K562 (cell line): ENCODE data around the gene QRFP.

Experiments used
- RAD21 ChIP-seq, 2 experiments: fragments of 250-450 bp in 1 of 2; fragments of 450-650 bp in 1 of 2; sonication (Bioruptor Pico) in 1 of 2; formaldehyde crosslinking in 1 of 2; IDR thresholded peaks in 1 of 2; conservative IDR thresholded peaks in 1 of 2; 2 replicates each; pipeline versions ENCODE4 v1.4.0 to v1.8.0; 2020 to 2022; ENCODE audit warnings: mild to moderate bottlenecking in 2 of 2, moderate library complexity in 1 of 2
- SP2 ChIP-seq: IDR thresholded peaks from 2 replicates; pipeline ENCODE4 v1.6.1; 2011; ENCODE audit warnings: mild to moderate bottlenecking, low read depth, low read length, moderate library complexity; ENCODE audit not compliant: poor library complexity, severe bottlenecking; ENCODE audit errors: extremely low read depth
- TF ChIP-seq, protein P1 (sequence below), 3 experiments: IDR thresholded peaks in 2 of 3; conservative IDR thresholded peaks in 1 of 3; 2 replicates each; pipeline ENCODE4 v1.5.1; 2011 to 2012; ENCODE audit warnings: low read length in 3 of 3, mild to moderate bottlenecking in 3 of 3, control low read depth in 2 of 3, improper control_type of control experiment in 1 of 3, inconsistent platforms in 1 of 3, low read depth in 1 of 3, mixed read lengths in 1 of 3, moderate library complexity in 1 of 3; ENCODE audit not compliant: insufficient read depth in 2 of 3

DNA sequence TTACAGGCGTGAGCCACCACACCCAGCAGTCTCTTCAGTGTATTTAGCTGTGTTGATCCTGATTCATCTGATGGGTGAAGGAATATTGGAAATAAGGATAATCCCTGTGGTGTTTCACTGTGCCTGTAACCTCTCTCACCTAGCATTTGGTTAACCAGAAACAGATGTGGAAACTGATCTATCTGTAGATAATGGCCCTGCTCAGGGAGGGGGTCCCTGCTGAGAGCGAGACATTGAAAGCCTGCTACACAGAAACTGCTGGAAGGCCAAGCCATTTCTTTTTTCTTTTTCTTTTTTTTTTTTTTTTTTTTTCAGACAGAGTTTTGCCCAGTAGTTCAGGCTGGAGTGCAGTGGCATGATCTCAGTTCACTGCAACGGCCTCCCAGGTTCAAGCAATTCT lies 28.4 kb downstream of the QRFP start:
- no peak for TF ChIP-seq RAD21 (CRISPR knock-in tag; conservative IDR thresholded peaks at IDR 0.05 in 1 of 2, IDR thresholded peaks at IDR 0.05 in 1 of 2)
- TF ChIP-seq, protein P1, sequence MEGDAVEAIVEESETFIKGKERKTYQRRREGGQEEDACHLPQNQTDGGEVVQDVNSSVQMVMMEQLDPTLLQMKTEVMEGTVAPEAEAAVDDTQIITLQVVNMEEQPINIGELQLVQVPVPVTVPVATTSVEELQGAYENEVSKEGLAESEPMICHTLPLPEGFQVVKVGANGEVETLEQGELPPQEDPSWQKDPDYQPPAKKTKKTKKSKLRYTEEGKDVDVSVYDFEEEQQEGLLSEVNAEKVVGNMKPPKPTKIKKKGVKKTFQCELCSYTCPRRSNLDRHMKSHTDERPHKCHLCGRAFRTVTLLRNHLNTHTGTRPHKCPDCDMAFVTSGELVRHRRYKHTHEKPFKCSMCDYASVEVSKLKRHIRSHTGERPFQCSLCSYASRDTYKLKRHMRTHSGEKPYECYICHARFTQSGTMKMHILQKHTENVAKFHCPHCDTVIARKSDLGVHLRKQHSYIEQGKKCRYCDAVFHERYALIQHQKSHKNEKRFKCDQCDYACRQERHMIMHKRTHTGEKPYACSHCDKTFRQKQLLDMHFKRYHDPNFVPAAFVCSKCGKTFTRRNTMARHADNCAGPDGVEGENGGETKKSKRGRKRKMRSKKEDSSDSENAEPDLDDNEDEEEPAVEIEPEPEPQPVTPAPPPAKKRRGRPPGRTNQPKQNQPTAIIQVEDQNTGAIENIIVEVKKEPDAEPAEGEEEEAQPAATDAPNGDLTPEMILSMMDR (IDR thresholded peaks at IDR 0.05 in 2 of 3, conservative IDR thresholded peaks at IDR 0.05 in 1 of 3; ENCODE audit: insufficient read depth in 2 of 3, low read depth in 1 of 3, low read length in 3 of 3) = no peak
- no peak for TF ChIP-seq SP2
